DMS153 (cell line): ENCODE results near the gene ITGAD.

ENCODE experiments used
- DNase-seq: peaks from one replicate; lab custom pipeline; 2025; lab: John Stamatoyannopoulos, UW

Gene ITGAD

GRCh38 chr16:31365131-31365865, 27.8 kb upstream of the ITGAD start:
- no peak for DNase-seq

- DNase-seq, result no peak
Measured at GRCh38 chr16:31367853-31368252, 25.3 kb upstream of the ITGAD start.

- no peak for DNase-seq
Measured at GRCh38 chr16:31371008-31371407, 22.1 kb upstream of the ITGAD start.

- peak; percentile 20 for DNase-seq
Measured at GRCh38 chr16:31371619-31372484, 21.3 kb upstream of the ITGAD start.

GRCh38 chr16:31373235-31373634, 19.9 kb upstream of the ITGAD start:
- DNase-seq, result no peak

- DNase-seq, result no peak
Measured at GRCh38 chr16:31375231-31375630, 17.9 kb upstream of the ITGAD start.

GRCh38 chr16:31376705-31377104, 16.4 kb upstream of the ITGAD start:
- DNase-seq, result no peak

GRCh38 chr16:31377210-31377903, 15.8 kb upstream of the ITGAD start:
- no peak for DNase-seq

GRCh38 chr16:31380201-31380600, 12.9 kb upstream of the ITGAD start:
- no peak for DNase-seq

GRCh38 chr16:31382485-31383161, 10.5 kb upstream of the ITGAD start:
- no peak for DNase-seq

GRCh38 chr16:31385680-31386079, 7.5 kb upstream of the ITGAD start:
- DNase-seq, result no peak

GRCh38 chr16:31386157-31386984, 6.8 kb upstream of the ITGAD start:
- DNase-seq, result no peak

GRCh38 chr16:31388535-31388934, 4.6 kb upstream of the ITGAD start:
- DNase-seq, result no peak

- no peak for DNase-seq
Measured at GRCh38 chr16:31390504-31391041, 2.6 kb upstream of the ITGAD start.

- DNase-seq, result no peak
Measured at GRCh38 chr16:31395647-31396046, 2.5 kb downstream of the ITGAD start.

- DNase-seq, result no peak
Measured at GRCh38 chr16:31397096-31397660, 4.0 kb downstream of the ITGAD start.

GRCh38 chr16:31397701-31398100, 4.6 kb downstream of the ITGAD start:
- no peak for DNase-seq

- no peak for DNase-seq
Measured at GRCh38 chr16:31400191-31400590, 7.1 kb downstream of the ITGAD start.

GRCh38 chr16:31401436-31401835, 8.3 kb downstream of the ITGAD start:
- DNase-seq, result no peak

- DNase-seq, result no peak
Measured at GRCh38 chr16:31402687-31403086, 9.6 kb downstream of the ITGAD start.
